GM12865 (cell line): ENCODE results near the gene SACS.

Experiments
- DNase-seq: peaks from one replicate; pipeline ENCODE4 v3.0.0; 2010; ENCODE audit warnings: low read depth
- H3K4me3 ChIP-seq: 2 replicates; pipeline ENCODE4 v1.5.1; 2011; ENCODE audit warnings: mild to moderate bottlenecking, low read depth, low read length, control low read depth
- CTCF ChIP-seq: IDR thresholded peaks from 2 replicates; pipeline ENCODE4 v1.5.1; 2011; ENCODE audit warnings: low read length, control low read depth, low read depth, inconsistent platforms; ENCODE audit not compliant: insufficient read depth; ENCODE audit errors: missing control alignments

Gene SACS

GRCh38 chr13:23372264-23372906 is 61.1 kb downstream of the SACS start:
- TF ChIP-seq CTCF = no peak
- H3K4me3 ChIP-seq = no peak overlapping the region
- DNase-seq = peak; percentile 25

GRCh38 chr13:23367907-23368306 is 65.6 kb downstream of the SACS start:
- TF ChIP-seq CTCF = no peak
- H3K4me3 ChIP-seq = no peak overlapping the region
- DNase-seq = no peak

GRCh38 chr13:23365652-23366051 is 67.8 kb downstream of the SACS start:
- no peak for DNase-seq
- no peak for TF ChIP-seq CTCF
- no peak overlapping the region for H3K4me3 ChIP-seq

GRCh38 chr13:23359882-23360281 is 73.6 kb downstream of the SACS start:
- no peak overlapping the region for H3K4me3 ChIP-seq
- DNase-seq = no peak
- no peak for TF ChIP-seq CTCF

- no peak for DNase-seq
- TF ChIP-seq CTCF = no peak
- H3K4me3 ChIP-seq = no peak overlapping the region
Measured at GRCh38 chr13:23357349-23357748, 76.2 kb downstream of the SACS start.

- DNase-seq = no peak
- no peak for TF ChIP-seq CTCF
- no peak overlapping the region for H3K4me3 ChIP-seq
Measured at GRCh38 chr13:23356368-23356767, 77.1 kb downstream of the SACS start.

- no peak overlapping the region for H3K4me3 ChIP-seq
- DNase-seq = no peak
- TF ChIP-seq CTCF = no peak
Measured at GRCh38 chr13:23354520-23354919, 79.0 kb downstream of the SACS start.
